NCI-H2196 (cell line): Measurements from ENCODE around the gene ABHD12.

Source experiments
- DNase-seq: peaks from one replicate; lab custom pipeline; 2025; ENCODE audit not compliant: unreplicated experiment; lab: John Stamatoyannopoulos, UW

ABHD12 gene

DNA sequence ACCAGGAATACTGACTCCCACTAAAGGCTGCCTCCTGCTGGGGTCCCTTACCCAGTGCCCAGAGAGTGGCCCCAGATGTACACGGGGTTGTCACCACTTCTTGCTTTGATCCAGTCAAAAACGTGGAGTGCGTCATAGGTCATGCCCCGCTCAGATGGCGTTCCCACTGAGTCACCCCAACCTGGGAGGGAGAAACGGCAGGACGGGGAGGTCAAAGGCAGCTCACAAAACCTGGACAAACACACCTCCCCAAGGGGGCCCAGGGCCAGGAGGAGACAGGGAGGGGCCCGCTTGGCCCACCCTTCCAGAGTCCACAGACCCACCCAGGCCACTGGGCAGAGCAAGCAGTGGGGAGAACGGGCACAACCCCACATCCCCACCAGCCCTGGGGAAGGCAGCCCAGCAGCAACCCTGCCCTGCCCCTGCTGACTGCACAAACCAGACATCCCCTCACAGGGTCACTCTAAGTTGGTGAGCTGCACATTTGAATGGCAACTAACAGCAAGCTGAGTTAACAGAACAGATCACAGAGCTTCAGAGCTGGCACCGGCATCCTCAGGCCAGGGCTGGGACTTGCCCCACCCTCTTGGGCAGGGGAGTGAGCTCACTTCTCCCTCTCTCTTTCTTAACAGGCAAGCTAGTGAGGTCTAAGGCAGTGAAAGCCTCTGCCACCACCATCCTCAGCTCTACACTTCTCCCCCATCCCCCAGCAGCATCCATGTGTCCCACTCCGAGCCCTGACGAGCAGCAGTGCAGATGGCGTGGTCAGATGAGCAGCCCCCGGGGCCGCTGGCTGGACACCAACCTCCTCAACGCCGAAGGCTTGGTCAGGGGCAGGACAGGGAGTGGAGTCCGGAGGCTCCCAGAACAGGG is 81.0 kb downstream of the ABHD12 start:
- peak; percentile 74 for DNase-seq

GRCh38 chr20:25308671-25309394 is 81.8 kb downstream of the ABHD12 start:
- DNase-seq, result no peak

GRCh38 chr20:25308083-25308491 is 82.5 kb downstream of the ABHD12 start:
- DNase-seq, result no peak

DNA sequence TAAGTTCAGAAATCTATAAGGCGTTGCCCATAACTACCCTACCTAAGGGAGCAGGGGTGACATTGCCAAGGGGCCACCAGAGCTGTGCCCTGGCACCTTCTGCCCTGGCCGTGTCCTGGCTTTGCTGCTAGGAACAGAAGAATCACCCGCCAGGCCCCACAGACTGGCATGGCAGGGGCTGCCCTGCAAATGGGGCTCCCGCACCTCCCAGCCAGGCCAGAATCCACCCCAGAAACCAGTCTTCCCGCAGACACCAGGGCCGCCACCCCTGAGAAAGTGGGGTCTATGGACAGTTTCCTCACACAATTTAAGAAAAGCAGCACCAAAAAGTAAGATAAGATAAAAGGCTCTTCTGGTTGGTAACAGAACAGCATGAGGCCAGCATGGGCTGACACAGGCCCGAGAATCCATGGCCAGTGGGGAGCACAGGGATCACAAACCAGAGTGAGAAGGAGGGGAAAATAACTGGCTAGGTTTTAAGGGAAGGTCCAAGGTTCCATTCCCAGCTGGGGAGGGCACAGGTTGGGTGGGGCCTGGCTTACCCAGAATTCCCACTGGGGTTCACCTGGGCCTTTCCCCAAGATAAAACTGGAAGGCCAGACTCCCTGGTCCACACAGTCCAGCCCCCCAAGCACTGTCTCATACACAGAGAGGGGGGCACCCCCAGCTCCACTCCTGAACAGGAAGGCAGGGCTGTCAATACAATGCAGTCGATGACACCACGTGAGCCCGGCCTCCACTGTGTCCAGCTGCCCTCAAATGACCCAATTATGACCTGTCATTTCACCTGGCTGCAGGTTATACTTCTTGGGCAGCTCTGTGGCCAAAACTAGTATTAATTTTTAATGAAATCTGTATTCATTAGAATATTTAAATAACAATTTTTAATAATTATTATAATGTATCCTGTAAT is 83.4 kb downstream of the ABHD12 start:
- no peak for DNase-seq

- no peak for DNase-seq
Observed at GRCh38 chr20:25304025-25304549, 86.5 kb downstream of the ABHD12 start.

DNA sequence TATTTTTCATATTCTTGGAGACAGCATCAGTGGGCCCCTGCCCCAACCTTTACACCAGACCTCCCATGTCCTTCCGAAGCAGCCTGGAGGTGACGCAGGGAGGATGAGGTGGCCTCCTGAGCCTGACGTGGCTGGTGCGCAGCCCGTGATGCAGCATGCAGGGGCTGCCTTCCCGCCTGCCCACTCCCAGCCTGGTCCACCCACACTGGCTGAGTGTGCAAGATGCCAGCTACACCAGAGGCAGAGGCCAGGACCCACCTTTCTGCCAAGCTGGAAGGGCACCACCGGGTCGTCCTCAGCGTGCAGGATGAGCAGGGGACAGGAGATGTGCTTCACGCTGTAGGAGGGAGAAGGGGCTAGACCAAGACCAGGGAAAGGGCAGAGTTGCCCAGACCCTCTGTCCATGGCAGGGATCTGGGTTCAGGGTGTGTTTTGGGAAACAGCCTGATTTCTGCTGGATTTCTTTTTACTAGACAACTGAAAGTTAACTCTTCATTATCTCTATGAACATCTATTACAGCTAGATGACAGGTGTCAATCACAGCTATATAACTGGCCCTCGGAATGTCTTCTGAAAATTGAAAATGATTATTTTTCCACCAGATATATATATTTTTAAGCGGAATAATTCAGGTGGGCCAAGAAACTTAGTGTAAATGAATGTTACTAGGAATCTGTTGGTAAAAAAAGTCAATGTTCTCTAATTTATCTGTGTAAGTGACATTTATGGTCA is 87.2 kb downstream of the ABHD12 start:
- no peak for DNase-seq

- DNase-seq, result no peak
Observed at GRCh38 chr20:25302596-25302995, 88.0 kb downstream of the ABHD12 start.

DNA sequence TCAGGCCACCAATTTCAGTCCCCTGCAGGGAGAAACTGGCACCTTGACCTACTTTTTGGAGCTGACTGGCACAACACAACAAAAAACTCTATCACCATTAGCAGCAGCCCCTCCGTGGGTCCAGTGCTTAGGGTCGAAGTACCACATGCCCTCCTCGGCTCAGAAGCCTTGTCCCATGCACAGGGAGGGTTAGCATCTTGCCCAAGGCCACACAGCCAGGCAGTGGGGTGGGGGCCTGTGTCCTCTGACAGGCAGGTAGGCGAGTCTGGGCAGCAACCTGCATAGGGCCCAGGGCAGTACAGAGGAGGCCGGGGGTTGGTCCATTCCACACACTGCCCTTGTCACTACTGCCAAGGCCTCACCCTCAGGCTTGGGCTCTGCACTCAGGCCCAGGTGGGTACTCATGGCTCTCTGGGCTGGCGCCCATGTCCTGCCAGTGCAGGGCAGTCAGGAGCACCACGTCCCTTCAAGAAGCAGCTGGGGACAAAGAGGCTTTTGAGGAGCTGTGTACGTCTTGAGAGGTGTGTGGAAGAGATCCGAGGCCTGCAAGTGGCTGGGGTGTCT is 89.2 kb downstream of the ABHD12 start:
- DNase-seq, result no peak

- DNase-seq, result no peak
Observed at GRCh38 chr20:25300496-25301170, 90.0 kb downstream of the ABHD12 start.

- peak; percentile 15 for DNase-seq
Observed at GRCh38 chr20:25299806-25300205, 90.8 kb downstream of the ABHD12 start.

DNA sequence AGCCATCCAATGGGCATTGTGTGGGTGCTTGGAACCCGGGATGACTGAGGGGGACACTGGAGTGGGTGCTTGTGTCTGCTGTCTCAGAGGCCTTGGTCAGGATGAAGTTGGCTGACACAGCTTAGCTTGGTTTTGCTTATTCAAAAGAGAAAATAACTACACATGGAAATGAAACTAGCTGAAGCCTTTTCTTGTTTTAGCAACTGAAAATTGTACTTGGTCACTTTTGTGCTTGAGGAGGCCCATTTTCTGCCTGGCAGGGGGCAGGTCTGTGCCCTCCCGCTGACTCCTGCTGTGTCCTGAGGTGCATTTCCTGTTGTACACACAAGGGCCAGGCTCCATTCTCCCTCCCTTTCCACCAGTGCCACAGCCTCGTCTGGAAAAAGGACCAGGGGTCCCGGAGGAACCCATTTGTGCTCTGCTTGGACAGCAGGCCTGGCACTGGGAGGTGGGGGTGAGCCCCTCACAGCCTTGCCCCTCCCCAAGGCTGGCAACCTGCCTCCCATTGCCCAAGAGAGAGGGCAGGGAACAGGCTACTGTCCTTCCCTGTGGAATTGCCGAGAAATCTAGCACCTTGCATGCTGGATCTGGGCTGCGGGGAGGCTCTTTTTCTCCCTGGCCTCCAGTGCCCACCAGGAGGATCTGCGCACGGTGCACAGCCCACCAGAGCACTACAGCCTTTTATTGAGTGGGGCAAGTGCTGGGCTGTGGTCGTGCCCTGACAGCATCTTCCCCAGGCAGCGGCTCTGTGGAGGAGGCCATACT is 93.3 kb downstream of the ABHD12 start:
- no peak for DNase-seq

DNA sequence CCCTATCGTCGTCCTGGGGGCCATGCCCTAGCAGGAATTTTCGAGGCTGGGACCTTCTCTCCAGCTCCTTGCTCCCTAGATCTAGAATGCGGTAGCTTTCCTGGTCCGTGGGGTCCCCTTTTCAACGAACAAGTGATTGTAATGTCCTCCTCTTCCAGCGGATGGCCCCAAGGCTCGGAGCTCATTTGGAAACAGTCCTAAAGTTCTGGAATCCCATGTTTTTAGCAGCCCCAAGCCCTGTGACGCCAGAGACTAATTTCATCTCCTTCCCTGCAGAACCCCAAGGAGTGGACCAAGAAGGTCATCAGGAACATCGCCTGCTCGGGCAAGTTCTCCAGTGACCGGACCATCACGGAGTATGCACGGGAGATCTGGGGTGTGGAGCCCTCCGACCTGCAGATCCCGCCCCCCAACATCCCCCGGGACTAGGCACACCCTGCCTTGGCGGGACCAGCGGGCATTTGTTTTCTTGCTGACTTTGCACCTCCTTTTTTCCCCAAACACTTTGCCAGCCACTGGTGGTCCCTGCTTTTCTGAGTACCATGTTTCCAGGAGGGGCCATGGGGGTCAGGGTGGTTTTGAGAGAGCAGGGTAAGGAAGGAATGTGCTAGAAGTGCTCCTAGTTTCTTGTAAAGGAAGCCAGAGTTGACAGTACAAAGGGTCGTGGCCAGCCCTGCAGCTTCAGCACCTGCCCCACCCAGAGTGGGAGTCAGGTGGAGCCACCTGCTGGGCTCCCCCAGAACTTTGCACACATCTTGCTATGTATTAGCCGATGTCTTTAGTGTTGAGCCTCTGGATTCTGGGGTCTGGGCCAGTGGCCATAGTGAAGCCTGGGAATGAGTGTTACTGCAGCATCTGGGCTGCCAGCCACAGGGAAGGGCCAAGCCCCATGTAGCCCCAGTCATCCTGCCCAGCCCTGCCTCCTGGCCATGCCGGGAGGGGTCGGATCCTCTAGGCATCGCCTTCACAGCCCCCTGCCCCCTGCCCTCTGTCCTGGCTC is 94.2 kb downstream of the ABHD12 start:
- DNase-seq, result peak; percentile 29

DNA sequence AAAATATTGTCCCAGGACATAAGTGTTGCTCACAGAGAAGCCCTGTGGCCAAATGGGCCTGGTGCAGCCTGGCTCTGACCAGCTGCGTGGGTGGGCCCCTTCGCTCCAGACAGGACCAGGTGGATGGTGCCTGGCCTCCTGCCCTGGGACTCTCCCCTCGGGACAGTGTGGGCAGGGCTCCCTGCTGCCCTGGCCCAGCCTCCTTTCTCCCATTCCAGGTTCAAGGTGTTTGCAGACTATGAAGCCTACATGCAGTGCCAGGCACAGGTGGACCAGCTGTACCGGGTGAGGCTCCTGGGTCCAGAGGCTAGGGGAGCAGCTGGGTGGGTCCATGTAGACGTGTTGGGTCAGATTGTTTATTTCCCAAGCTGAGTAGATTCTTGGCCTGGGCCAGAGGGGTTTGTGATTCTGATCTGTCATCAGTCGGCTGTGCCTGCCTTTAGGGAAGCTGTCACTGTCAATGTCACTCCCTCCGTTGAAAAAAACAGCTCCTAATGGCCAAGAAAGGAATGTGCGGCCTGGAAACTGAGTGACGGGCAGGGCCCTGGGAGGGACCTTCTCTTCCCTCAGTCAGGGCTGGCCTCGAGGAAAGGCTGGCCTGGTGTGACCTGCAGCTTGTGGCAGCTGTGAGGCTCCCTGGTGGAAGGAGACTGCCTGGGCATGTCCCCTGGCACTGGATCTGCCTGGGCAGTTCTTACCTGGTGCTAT is 95.1 kb downstream of the ABHD12 start:
- no peak for DNase-seq

GRCh38 chr20:25294459-25295385 is 95.9 kb downstream of the ABHD12 start:
- peak; percentile 49 for DNase-seq

- DNase-seq, result no peak
Observed at GRCh38 chr20:25293910-25294458, 96.7 kb downstream of the ABHD12 start.
